NCI-H345 treated with DMSO at 0.1 percent for 48 hours (cell line): ENCODE data around the gene PSRC1.

Experiments
- DNase-seq: peaks from one replicate; lab custom pipeline; 2025; ENCODE audit not compliant: unreplicated experiment; lab: John Stamatoyannopoulos, UW

PSRC1 gene

DNA sequence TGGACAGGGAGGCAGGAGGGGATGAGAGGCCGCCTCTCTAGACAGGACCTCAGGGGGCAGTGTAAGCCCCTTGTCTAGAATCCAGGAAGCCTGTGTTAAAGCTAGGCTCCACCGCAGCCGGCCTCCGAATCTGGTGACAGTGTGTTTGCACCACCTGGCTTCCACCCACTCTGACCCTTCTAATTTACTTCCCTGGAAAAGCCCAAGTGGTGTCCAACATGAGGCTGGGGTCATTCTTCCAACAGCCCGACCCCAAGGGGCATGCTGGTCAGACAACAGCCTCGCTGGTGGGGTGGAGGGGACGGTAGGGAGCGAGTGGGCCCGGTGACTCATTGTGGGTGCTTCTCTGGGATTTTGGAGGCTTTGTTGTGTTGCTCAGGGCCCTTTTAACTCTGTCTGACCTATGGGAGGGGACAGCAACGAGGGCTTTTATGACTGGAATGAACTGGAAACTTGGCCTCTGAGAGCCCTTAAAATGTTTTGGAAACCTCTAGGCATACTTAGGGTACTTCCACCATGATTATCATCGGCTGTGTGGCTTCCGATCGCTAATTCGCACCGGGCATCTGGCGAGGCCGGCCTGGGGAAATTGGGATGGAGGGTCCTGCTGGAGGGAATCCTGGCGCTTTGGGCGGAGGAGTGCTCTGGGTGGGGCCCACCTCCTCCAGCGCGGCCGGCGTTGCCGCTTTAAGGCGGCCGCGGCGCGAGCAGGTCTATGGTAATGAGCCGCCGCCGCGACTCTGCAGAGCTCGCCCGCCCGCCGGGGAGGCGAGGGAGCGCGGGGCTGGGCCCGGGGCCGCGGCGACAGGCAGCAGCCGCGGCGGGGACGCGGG, 33.9 kb downstream of the PSRC1 start, which contains the start of gene CELSR2:
TSS of gene CELSR2 (plus strand) at position 743 of the 833 bp plus-strand sequence. CDS start 541 bp downstream, outside the sequence.
- peak; percentile 41 for DNase-seq

DNA sequence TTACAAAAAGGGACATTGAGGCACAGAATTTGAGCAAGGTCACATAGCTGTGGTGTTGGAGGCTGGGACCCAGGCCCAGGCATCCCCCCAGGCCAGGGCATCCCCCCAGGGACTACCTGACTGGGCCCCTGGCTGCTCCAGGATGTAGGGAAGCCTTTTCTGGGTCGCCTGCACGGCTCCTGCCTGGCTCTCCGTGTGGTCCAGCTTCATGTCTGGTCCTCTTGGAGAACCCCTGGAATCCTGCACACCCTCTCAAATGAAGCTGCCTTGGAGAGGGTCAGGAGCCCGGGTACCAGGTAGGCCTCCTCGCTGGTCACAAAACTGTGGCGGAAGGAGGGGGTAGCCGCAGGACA, 34.5 kb downstream of the PSRC1 start:
- DNase-seq, result no peak

DNA sequence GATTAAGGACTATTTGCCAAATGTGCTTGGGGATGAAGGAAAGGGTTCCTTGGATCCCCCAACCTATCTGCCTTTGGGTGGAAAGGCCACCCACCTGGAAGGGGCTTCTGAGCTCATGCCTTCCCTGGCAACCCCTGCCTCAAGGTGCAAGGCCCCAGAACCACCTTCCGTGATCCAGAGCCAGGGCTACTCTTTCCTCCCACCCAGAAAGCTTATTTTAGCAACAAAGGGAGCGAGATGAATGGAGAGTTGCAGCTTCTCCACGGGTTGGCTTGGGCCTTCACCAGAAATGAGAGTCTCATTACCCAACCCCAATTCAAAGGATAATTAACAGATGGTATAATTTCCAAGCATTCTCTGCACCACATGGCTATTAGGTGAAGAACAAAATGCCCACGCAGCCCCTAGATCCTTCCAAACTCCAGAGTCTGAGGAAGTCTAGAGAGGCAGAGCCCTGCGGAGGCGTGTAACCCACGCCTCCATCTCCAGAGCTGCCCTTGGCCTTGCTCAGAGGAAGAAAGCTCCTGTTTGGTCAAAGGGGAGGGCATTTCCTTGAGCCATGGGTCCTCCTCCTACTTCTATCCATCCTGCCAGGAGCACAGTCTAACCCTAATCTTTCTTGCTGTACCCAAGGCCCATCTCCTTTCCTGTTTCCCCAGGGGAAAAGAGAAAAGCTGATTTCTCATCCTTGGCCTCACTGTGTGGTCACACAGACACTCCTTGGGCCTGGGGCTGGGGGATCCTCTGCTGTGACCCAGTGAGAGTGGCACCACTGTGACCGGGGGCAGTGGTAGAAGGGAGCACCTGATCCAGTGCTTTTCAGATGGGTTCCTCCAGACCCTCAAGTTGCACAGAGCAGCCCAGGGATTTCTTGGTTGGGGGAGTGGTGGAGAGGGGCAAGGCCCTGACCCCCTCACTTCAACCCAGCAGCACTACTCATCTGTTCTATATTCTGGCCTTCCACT, 35.3 kb downstream of the PSRC1 start:
- no peak for DNase-seq

DNA sequence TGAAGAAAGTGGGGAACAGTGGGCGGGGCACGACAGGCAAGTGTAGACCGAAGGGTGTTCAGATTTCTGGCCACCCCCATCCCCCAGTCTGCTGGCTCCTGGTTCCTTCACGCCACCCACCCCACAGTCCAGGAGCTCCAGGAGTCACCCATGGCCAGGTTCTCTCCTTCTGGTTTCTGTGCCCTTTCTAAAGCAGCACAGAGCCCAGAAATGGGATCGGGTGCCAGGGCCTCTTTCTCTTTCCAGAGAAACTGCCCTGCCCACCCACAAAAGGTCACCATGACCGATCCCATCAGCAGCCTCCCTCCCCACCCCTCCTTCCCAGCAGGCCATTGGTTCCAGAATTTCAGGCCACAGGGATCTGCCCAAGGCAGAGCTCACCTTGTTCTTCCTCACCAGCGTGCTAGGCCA, 36.8 kb downstream of the PSRC1 start:
- DNase-seq, result no peak

GRCh38 chr1:109243860-109244552, 38.9 kb downstream of the PSRC1 start:
- DNase-seq, result no peak

- DNase-seq, result no peak
Measured at GRCh38 chr1:109243221-109243620, 39.7 kb downstream of the PSRC1 start.

- DNase-seq, result no peak
Measured at GRCh38 chr1:109242387-109242786, 40.6 kb downstream of the PSRC1 start.

- DNase-seq, result no peak
Measured at GRCh38 chr1:109241841-109242345, 41.1 kb downstream of the PSRC1 start.

DNA sequence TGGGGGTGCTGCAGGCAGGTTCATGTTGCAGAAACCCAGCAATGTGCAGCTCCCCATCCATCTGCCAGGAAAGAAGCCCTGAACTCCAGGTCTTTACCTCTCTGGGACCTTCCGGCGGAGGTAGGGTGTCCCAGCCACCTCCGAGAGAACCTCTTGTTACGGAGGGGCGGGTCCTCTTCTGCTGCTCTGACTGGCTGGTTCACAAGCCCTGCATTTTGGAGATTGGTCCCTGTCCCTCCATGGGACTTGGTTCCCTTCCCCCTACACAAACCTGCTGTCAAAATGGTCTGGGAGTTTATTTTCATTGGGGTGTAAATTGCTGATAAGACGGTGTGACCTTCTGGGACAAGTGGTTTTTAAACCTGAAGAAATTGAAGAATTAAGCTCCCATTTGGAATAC, 41.6 kb downstream of the PSRC1 start:
- no peak for DNase-seq

DNA sequence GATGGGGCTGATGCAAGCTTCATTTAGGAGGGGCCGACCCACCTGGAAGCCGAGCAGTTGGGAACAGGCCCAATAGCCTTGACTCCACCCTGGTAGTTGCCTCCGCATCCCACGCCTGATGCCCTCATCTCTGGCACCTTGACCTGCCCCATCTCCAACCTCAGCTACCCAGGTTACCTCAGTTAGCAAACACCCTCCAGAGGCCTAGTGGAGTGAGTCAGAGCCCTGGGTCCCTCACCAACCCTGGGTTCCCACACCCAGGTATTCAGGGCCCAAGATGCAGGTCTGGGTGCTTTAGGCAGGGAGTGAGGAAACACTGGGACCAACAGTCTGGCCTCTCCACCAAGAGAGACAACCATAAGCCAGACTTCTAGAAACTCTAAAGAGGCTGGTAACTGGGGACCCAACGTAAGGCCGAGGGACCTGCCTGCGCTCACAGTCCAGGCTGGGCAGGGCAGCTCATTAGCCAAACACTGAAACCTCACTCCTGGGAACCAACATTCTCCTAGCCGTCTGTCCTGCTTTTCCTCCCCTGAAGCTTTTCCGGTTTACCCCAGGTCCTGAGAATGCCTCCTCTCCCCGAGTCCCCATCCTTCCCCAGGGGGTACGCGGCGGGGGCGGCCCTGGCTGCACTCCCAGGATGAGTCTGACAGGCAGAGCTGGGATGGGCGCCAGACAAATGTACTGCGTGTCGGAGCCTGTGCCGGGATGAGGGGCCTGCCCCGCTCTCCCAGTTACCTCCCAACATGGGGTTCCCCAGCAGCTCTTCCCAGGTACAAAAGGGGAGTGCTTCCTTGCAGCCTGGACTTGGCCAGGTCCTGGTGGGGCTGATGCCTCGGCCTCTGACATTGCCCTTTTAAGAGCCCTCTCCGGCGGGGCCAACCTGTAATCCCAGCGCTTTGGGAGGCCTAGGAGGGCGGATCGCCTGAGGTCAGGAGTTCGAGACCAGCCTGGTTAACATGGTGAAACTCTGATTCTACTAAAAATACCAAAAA, 42.5 kb downstream of the PSRC1 start:
- DNase-seq, result peak; percentile 22

- DNase-seq, result peak; percentile 37
Measured at GRCh38 chr1:109239409-109240068, 43.4 kb downstream of the PSRC1 start.

DNA sequence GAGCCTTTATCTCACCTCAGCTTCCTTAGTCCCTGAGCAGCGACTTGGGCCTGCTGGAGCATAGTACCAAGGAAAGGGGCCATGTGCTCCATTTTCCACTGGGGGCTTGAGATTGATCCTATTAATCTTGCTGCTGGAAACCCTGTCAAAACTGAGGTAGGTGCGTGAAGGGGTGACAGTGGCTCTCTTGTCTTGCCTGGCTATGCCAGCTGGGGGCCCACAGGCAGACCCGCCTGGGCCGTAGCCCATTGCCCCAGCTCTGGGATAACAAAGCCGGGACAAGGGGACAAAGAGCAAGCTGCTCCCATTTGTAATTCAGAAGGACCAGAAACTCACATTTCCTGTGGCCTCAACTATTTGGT, 43.9 kb downstream of the PSRC1 start:
- DNase-seq, result no peak

- DNase-seq, result no peak
Measured at GRCh38 chr1:109238382-109238781, 44.6 kb downstream of the PSRC1 start.

- no peak for DNase-seq
Measured at GRCh38 chr1:109237512-109237911, 45.4 kb downstream of the PSRC1 start.

DNA sequence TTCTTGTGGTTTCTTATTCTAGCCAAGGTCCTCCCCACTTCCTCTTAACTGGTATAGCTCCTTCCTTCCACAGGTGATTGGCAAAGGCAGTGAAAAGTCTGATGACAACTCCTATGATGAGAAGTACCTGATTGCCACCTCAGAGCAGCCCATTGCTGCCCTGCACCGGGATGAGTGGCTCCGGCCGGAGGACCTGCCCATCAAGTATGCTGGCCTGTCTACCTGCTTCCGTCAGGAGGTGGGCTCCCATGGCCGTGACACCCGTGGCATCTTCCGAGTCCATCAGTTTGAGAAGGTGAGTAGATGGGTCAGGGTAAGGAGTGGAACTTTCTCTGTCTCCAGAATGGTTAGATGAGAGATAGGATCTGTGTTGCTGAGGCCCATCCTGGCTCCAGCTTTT, 47.8 kb downstream of the PSRC1 start:
- DNase-seq, result no peak

DNA sequence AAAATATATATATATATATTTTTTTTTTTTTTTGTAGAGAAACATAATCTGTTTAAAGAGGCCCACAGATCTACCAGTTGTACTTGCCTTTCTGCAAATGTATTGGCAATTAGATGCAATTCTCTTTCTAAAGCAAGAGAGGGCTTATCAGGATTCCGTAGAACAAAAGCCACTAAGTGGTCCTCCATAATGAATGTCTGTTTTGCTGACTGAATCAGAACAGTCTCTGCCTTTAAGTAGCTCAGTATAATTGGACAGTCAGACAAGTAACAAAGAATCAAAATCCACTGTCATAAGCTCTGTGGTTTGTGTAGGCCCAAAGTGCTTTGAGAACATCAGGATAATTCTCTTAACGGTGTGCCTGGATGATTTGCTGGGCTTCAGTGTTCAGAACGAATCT, 51.9 kb downstream of the PSRC1 start:
- no peak for DNase-seq
